GM18951 (cell line): ENCODE data around the gene PAN3.

ENCODE experiments used
- POLR2A ChIP-seq: IDR thresholded peaks from 4 replicates; pipeline ENCODE4 v1.6.1; 2011; ENCODE audit warnings: mild to moderate bottlenecking; ENCODE audit not compliant: insufficient read length, insufficient read depth; ENCODE audit errors: extremely low read depth
- in situ Hi-C: fragments of 300-500 bp; cut with MboI; formaldehyde crosslinking; loops from one replicate; pipeline ENCODE4 v1.12.0; 2022; ENCODE audit warnings: low sequenced_read_pairs, mixed read lengths, inconsistent platforms; ENCODE audit not compliant: unreplicated experiment

The PAN3 gene

GRCh38 chr13:28318496-28318895 lies 180.2 kb downstream of the PAN3 start:
- no peak for TF ChIP-seq POLR2A
- in situ Hi-C loops = no loop called here

- no peak for TF ChIP-seq POLR2A
- in situ Hi-C loops = no loop called here
Observed at GRCh38 chr13:28319528-28319927, 181.2 kb downstream of the PAN3 start.

GRCh38 chr13:28320209-28320608 lies 181.9 kb downstream of the PAN3 start:
- TF ChIP-seq POLR2A = no peak
- in situ Hi-C loops = loop anchor here (10.0 kb wide), 1 partner anchor 475 kb away; no protein-coding TSS in a partner anchor

GRCh38 chr13:28320884-28321574 lies 182.7 kb downstream of the PAN3 start:
- in situ Hi-C loops = loop anchor here (10.0 kb wide), 1 partner anchor 474 kb away; no protein-coding TSS in a partner anchor
- no peak for TF ChIP-seq POLR2A

- no peak for TF ChIP-seq POLR2A
- in situ Hi-C loops = loop anchor here (10.0 kb wide), 1 partner anchor 473 kb away; no protein-coding TSS in a partner anchor
Observed at GRCh38 chr13:28321756-28322155, 183.4 kb downstream of the PAN3 start.

- in situ Hi-C loops = loop anchor here (10.0 kb wide), 1 partner anchor 472 kb away; no protein-coding TSS in a partner anchor
- no peak for TF ChIP-seq POLR2A
Observed at GRCh38 chr13:28322256-28322905, 184.0 kb downstream of the PAN3 start.

- in situ Hi-C loops = loop anchor here (10.0 kb wide), 1 partner anchor 471 kb away; no protein-coding TSS in a partner anchor
- no peak for TF ChIP-seq POLR2A
Observed at GRCh38 chr13:28324181-28324789, 185.9 kb downstream of the PAN3 start.

GRCh38 chr13:28325022-28325421 lies 186.7 kb downstream of the PAN3 start:
- in situ Hi-C loops = loop anchor here (5.0 to 10.0 kb wide), 2 partner anchors 312 to 470 kb away; no protein-coding TSS in a partner anchor

GRCh38 chr13:28326056-28326455 lies 187.7 kb downstream of the PAN3 start:
- no peak for TF ChIP-seq POLR2A
- in situ Hi-C loops = loop anchor here (5.0 to 10.0 kb wide), 2 partner anchors 311 to 469 kb away; no protein-coding TSS in a partner anchor

More at GRCh38 chr13:28325022-28325421, 186.7 kb downstream of the PAN3 start:
- no peak for TF ChIP-seq POLR2A

- in situ Hi-C loops = loop anchor here (5.0 to 10.0 kb wide), 2 partner anchors 310 to 467 kb away; no protein-coding TSS in a partner anchor
- no peak for TF ChIP-seq POLR2A
Observed at GRCh38 chr13:28327373-28328270, 189.3 kb downstream of the PAN3 start.

- no peak for TF ChIP-seq POLR2A
- in situ Hi-C loops = loop anchor here (5.0 to 10.0 kb wide), 2 partner anchors 309 to 467 kb away; no protein-coding TSS in a partner anchor
Observed at GRCh38 chr13:28328271-28328607, 189.9 kb downstream of the PAN3 start.

- in situ Hi-C loops = loop anchor here (5.0 to 10.0 kb wide), 2 partner anchors 308 to 465 kb away; no protein-coding TSS in a partner anchor
- no peak for TF ChIP-seq POLR2A
Observed at GRCh38 chr13:28329395-28330158, 191.2 kb downstream of the PAN3 start.
